NCI-H2227 treated with DMSO at 0.1 percent for 48 hours (cell line): Measurements from ENCODE around the gene KCTD14.
"Not testable (repeated sequence)": the region's sequence is repeated elsewhere in the genome, so short reads cannot be mapped to it uniquely, and the experiment has no call there.

Experiments
- DNase-seq: peaks from one replicate; lab custom pipeline; 2025; lab: John Stamatoyannopoulos, UW

Gene KCTD14

GRCh38 chr11:78023426-78023825 is 350 bp upstream of the KCTD14 start:
- DNase-seq: no peak

GRCh38 chr11:78021611-78022010 is 1.5 kb downstream of the KCTD14 start:
- no peak for DNase-seq

GRCh38 chr11:78020246-78020645 is 2.8 kb downstream of the KCTD14 start:
- DNase-seq: peak; percentile 62

GRCh38 chr11:78019808-78020207 is 3.3 kb downstream of the KCTD14 start:
- no peak for DNase-seq

GRCh38 chr11:78015878-78016277 is 7.2 kb downstream of the KCTD14 start:
- no peak for DNase-seq

GRCh38 chr11:78014937-78015520 is 8.0 kb downstream of the KCTD14 start:
- not testable (repeated sequence) for DNase-seq

GRCh38 chr11:78011301-78011700 is 11.8 kb downstream of the KCTD14 start:
- DNase-seq: no peak

- no peak for DNase-seq
Measured at GRCh38 chr11:78010755-78011154, 12.3 kb downstream of the KCTD14 start.

GRCh38 chr11:78010304-78010703 is 12.8 kb downstream of the KCTD14 start:
- no peak for DNase-seq

GRCh38 chr11:78009062-78009461 is 14.0 kb downstream of the KCTD14 start:
- DNase-seq: no peak

- peak; percentile 87 for DNase-seq
Measured at GRCh38 chr11:78000193-78000592, 22.9 kb downstream of the KCTD14 start.

GRCh38 chr11:77999446-78000030 is 23.5 kb downstream of the KCTD14 start:
- DNase-seq: no peak

- DNase-seq: peak; percentile 99
Measured at GRCh38 chr11:77994434-77995362, 28.4 kb downstream of the KCTD14 start, which contains the start of gene INTS4. INTS4 (minus strand) TSS chr11:77994668; CDS start chr11:77994643, 25 bp downstream.

- DNase-seq: no peak
Measured at GRCh38 chr11:77993902-77994301, 29.2 kb downstream of the KCTD14 start.

GRCh38 chr11:77990981-77991380 is 32.1 kb downstream of the KCTD14 start:
- no peak for DNase-seq

GRCh38 chr11:77986456-77986855 is 36.6 kb downstream of the KCTD14 start:
- not testable (repeated sequence) for DNase-seq

- no peak for DNase-seq
Measured at GRCh38 chr11:77981346-77981947, 41.6 kb downstream of the KCTD14 start.

- no peak for DNase-seq
Measured at GRCh38 chr11:77968337-77968736, 54.7 kb downstream of the KCTD14 start.

GRCh38 chr11:77967753-77968152 is 55.3 kb downstream of the KCTD14 start:
- DNase-seq: no peak

GRCh38 chr11:77967121-77967520 is 56.0 kb downstream of the KCTD14 start:
- no peak for DNase-seq

GRCh38 chr11:77966338-77966737 is 56.7 kb downstream of the KCTD14 start:
- no peak for DNase-seq
